Activated CD8-positive, alpha-beta T cell treated with anti-CD3 and anti-CD28 coated beads for 36 hours (primary cell): ENCODE measurements around the gene MCTP2. TPM values are rescaled to one million over a fixed set of nuclear protein-coding genes. Genes with fewer than 3 reads are reported as not detected.

Experiments used
- ATAC-seq: fragments of 200-7000 bp; cut with Tn5 transposase; one replicate; pipeline ENCODE4 v1.10.0; 2021; ENCODE audit warnings: mild to moderate bottlenecking, moderate library complexity
- CTCF ChIA-PET: fragments of 350-600 bp; sonication (Branson Sonifier 250); formaldehyde crosslinking; loops from one replicate; lab custom pipeline; 2021; ENCODE audit warnings: antibody characterized with exemption; lab: Charles Lee
- POLR2A ChIA-PET: fragments of 350-600 bp; sonication (Branson Sonifier 250); formaldehyde crosslinking; loops from one replicate; lab custom pipeline; 2021; ENCODE audit warnings: antibody characterized with exemption; lab: Charles Lee
- DNase-seq: peaks from one replicate; pipeline ENCODE4 v3.0.0-alpha.2; 2020
- H3K27ac Mint-ChIP-seq: one replicate; pipeline ENCODE4 v1.8.0; 2021; ENCODE audit warnings: mild to moderate bottlenecking, mixed read lengths
- H3K27me3 Mint-ChIP-seq: one replicate; pipeline ENCODE4 v1.8.0; 2021; ENCODE audit warnings: mixed read lengths
- H3K36me3 Mint-ChIP-seq: one replicate; pipeline ENCODE4 v1.8.0; 2021; ENCODE audit warnings: low read depth, mixed read lengths
- H3K4me1 Mint-ChIP-seq: one replicate; pipeline ENCODE4 v1.8.0; 2021; ENCODE audit warnings: low read depth, mixed read lengths
- H3K4me3 Mint-ChIP-seq: one replicate; pipeline ENCODE4 v1.8.0; 2021; ENCODE audit warnings: mild to moderate bottlenecking, moderate library complexity, mixed read lengths
- H3K9me3 Mint-ChIP-seq: one replicate; pipeline ENCODE4 v1.8.0; 2021; ENCODE audit warnings: mixed read lengths
- CTCF ChIP-seq: fragments of 200-600 bp; IDR thresholded peaks from one replicate; pipeline ENCODE4 v1.8.0; 2022; ENCODE audit warnings: antibody characterized with exemption, mild to moderate bottlenecking
- intact Hi-C: fragments of 100-400 bp; cut with micrococcal nuclease; formaldehyde crosslinking; loops from one replicate; pipeline ENCODE4 v1.10.0; 2022
- total RNA-seq, 2 experiments: library from RNA; stranded (reverse); gene quantifications; one replicate each; pipeline ENCODE4 v1.2.3, GENCODE V29; 2021

The MCTP2 gene
- total RNA-seq, 2 experiments from 2014 or later: 16.2 to 18.3 TPM

DNA sequence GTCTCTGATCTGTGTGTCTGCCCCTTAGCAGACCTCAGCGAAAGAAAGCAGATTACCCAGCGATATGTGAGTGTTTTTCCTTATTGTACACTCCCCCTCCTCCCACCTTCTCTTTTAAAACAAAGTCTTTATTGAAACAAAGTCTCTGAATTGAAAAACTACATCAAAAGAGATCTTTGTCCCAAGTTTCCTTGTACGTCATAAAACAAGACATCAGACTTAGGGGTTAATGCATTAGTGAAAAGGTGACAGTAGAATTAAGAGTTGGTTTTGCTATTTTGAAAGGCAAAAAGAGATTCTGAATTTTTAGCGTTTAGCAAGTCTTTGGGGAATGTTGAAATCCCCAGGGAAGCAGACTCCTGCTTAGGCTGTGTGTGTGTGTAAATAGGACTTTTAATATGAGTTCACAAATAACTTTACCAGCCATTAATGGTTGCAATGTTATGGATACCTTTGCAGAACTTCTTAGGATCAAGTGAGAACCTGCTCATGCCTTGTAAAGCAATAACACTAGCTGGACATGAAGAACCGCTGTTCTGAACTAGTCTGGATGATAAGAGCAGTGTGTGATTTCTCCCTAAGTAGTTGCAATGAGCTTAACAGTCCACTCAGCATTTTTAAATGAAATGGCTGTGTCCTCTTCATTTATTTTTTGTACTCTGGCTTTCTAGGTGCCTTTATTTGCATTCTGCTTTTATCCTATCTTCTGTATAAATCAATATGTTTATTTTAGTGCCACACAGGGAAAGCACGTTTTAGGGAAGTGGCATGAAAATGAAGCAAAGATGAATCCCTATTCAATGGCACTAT lies 136.6 kb downstream of the MCTP2 start:
- POLR2A ChIA-PET: no interaction called here
- Mint-ChIP-seq H3K27ac (no peak overlapping the region), H3K36me3 (peaks cover 12% of the 10 kb centered on the region), H3K4me3 (no peak overlapping the region), H3K4me1 (no peaks in the 10 kb centered on the region), H3K9me3 (no peaks in the 10 kb centered on the region), H3K27me3 (no peaks in the 10 kb centered on the region)
- intact Hi-C loops: no loop called here
- CTCF ChIA-PET: interaction anchor here (1.4 to 1.7 kb wide), 2 partner anchors 44 to 204 kb away, joined by 4 to 5 read pairs; no protein-coding TSS in a partner anchor
- no peak for ATAC-seq
- TF ChIP-seq CTCF: no peak
- no peak for DNase-seq

DNA sequence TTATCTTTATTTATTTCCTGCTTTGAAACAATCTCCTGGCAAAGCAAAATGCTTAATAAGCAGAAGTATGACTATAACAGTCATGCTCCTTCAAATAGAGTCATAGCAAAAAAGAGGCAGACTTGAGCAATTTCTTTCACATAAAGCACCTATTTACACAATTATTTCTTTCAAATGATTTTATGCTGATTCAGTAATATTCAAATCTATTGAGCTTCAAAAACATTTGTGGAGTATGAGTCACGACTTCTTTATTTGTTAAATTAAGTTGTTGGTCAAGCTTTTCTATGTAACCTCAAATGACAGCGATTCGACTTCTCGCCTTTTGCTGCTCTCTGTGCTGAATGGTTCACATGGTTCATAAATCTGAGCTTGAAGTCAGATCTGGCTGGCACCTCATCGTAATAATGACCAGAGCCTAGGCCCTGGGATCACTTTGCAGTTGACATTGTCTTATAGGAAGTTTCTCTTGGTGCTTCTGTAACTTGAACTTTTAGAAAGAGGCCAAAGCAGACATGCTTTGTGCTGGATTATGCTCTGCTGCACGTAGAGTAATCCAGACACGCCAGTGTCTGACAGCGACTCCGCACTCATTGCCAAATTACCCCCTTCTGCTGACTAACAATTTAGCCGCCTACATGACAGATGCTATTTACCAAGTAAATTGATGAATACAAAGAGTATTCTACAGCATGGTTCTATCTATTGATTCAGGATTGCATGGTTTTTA lies 139.0 kb downstream of the MCTP2 start:
- no peak for TF ChIP-seq CTCF
- ATAC-seq (no peak), DNase-seq (no peak)
- ChIA-PET CTCF (interaction anchor here (0.7 kb wide), 1 partner anchor 46 kb away, joined by 3 read pairs; no protein-coding TSS in a partner anchor), POLR2A (no interaction called here)
- Mint-ChIP-seq H3K4me1 (no peaks in the 10 kb centered on the region), H3K27ac (no peak overlapping the region), H3K9me3 (no peaks in the 10 kb centered on the region), H3K27me3 (no peaks in the 10 kb centered on the region), H3K36me3 (peaks cover 12% of the 10 kb centered on the region), H3K4me3 (no peak overlapping the region)
- intact Hi-C loops: no loop called here

DNA sequence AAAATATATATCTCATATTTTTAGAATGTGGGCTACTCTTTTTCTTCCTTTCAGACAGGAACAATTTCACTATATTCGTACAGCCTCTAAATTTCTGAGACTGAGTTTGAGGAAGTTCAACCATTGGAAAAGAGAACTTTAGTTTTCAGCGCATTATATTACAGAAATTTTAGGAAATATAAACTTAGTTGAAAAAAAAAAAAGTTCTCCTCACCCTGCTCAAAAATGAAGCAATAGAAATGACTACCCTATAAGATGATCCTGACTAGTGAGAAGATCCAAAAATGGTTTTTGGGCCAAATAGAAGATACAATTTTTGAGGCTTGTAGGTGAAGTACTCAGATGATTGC lies 139.6 kb downstream of the MCTP2 start:
- TF ChIP-seq CTCF: no peak
- CTCF ChIA-PET: no interaction called here
- DNase-seq: no peak
- Mint-ChIP-seq H3K27ac (no peak overlapping the region), H3K4me1 (no peaks in the 10 kb centered on the region), H3K27me3 (no peaks in the 10 kb centered on the region), H3K36me3 (peaks cover 12% of the 10 kb centered on the region), H3K4me3 (no peak overlapping the region), H3K9me3 (no peaks in the 10 kb centered on the region)
- intact Hi-C loops: no loop called here
- no peak for ATAC-seq
- POLR2A ChIA-PET: no interaction called here

DNA sequence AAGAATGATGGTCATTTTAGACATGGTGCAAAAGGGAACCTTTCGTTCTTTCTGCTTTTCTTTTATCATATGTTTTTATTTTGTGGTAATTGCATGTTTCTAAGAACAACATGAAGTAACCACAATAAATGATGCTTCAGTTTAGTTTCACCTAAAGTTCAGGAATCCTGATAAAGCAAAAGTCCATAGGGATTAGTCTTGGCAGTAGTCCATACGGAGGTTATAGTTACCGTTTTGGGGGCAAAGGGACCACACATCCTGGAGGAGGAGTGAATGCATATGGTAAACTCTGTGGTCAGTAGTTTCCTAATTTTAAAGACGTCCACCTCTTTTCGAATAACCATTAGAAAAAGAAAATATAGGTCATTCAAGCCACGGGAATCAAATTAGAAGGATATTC lies 141.5 kb downstream of the MCTP2 start:
- Mint-ChIP-seq H3K9me3 (no peaks in the 10 kb centered on the region), H3K36me3 (peaks cover 12% of the 10 kb centered on the region), H3K4me1 (no peaks in the 10 kb centered on the region), H3K27ac (no peak overlapping the region), H3K4me3 (no peak overlapping the region), H3K27me3 (no peaks in the 10 kb centered on the region)
- ATAC-seq (no peak), DNase-seq (no peak)
- no peak for TF ChIP-seq CTCF
- POLR2A ChIA-PET: no interaction called here
- CTCF ChIA-PET: no interaction called here
- intact Hi-C loops: no loop called here

DNA sequence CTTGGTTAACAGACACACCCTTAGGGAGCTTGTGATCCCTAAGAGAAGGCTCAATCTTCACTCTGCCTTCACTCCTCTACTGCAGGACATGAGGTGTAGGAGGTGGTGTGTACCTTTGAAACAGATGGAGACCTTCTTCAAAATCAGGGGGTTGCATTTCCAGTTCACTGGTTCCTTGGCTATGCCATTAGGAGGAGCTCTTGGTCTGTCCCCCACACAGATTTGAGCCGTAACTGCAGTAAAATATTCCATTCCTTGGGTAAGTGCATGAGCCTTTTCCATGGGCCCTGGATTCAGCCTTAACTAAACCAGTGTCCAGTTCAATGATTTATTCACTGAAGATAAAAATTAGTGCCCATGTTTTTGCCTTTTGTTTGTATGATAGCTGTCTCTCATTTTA lies 144.6 kb downstream of the MCTP2 start:
- intact Hi-C loops: no loop called here
- CTCF ChIA-PET: interaction anchor here (0.7 kb wide), 1 partner anchor 132 kb away, joined by 3 read pairs; no protein-coding TSS in a partner anchor
- H3K9me3 Mint-ChIP-seq: no peaks in the 10 kb centered on the region
- H3K27me3 Mint-ChIP-seq: no peaks in the 10 kb centered on the region
- TF ChIP-seq CTCF: no peak
- POLR2A ChIA-PET: no interaction called here
- H3K36me3 Mint-ChIP-seq: peaks cover 3% of the 10 kb centered on the region
- DNase-seq (no peak), ATAC-seq (no peak)
- H3K27ac Mint-ChIP-seq: no peak overlapping the region
- no peak overlapping the region for H3K4me3 Mint-ChIP-seq
- H3K4me1 Mint-ChIP-seq: no peaks in the 10 kb centered on the region
